Germinal center (tissue), 1 donor: ENCODE results near the gene ATP8B1.
"Not testable (repeated sequence)": the region's sequence is repeated elsewhere in the genome, so short reads cannot be mapped to it uniquely, and the experiment has no call there.

ENCODE experiments used
- DNase-seq: peaks from one replicate; pipeline ENCODE4 v3.0.0; 2012; ENCODE audit warnings: mixed read lengths, low spot score

Gene ATP8B1

DNA sequence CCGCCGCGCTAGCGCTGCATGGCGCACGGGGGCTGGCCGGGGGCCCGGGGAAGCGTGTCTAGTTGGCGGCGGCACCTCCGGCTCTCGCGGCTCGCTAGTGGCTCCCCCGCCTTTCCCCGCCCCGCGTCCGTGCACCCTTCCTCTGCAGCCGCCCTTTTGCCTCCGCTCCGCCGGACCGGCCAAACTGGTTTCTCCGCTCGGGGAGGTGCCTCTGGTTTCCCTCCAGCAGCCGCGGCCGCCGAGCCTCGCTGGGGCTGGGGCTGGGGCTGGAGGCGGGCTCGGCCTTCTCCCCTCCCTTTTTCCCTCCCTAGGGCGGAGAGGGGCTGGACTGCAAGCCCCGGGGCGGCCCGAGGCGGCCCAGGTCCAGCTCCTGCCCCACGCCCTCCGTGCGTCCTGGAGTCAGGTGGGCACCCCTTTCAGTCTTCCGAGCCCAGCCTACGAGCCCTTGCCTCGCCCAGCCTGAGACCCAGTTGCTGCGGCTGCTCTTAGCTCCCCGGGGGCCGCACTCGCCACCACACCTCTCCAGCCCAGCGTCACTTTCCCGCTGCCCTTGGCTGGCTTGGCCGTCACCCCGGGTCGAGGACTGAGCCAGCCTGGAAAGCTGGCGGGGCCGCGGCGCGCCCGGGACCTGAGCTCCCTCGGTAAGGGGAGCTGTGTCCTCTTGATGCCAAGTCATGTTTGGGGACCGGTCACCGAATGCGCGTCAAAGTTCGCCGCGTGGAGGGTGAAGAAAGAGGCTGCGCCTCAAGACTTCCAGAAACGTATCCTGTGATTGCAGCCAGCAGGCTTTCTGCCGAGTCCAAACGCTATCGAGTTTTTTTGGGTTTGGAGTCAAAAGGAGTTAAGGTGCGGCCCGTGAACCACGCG, at the start of gene ATP8B1:
Gene ATP8B1 (minus strand): TSS at position 213 of the 867 bp plus-strand sequence. CDS start 71,508 bp downstream, outside the sequence.
- DNase-seq, result peak; percentile 48

DNA sequence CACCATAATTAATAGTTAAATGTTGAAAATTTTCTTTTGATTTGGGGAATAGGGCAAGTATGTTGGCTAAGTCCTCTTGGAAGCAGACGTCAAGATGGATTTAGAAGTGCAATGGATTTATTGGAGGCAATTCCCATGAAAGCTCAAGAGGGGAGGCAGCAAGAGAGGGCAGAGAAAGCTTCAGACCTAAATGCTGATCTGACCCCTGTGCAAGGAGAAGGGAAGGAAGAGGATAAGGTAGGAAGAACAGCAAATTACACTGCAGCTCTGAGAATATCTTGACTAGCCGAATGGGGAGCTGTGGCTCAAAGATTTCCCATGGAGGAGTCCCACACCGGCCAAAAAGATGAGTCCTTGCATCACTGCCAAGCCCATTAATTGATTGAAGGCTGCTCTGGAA, 46.9 kb upstream of the ATP8B1 start:
- no peak for DNase-seq

DNA sequence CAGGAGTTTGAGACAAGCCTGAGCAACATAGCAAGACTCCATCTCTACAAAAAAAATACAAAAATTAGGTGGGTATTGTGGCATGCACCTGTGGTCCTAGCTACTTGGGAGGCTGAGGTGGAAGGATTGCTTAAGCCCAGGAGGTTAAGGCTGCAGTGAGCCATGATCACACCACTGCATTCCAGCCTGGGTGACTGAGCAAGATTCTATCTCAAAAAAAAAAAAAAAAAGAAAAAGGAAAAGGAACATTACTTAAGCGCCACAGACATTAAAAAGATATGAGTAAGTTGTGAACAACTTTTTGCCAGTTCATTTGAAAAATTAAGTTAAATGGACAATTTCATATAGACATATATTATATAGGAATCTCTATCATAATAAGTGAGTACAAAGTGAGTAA, 45.3 kb upstream of the ATP8B1 start:
- not testable (repeated sequence) for DNase-seq

DNA sequence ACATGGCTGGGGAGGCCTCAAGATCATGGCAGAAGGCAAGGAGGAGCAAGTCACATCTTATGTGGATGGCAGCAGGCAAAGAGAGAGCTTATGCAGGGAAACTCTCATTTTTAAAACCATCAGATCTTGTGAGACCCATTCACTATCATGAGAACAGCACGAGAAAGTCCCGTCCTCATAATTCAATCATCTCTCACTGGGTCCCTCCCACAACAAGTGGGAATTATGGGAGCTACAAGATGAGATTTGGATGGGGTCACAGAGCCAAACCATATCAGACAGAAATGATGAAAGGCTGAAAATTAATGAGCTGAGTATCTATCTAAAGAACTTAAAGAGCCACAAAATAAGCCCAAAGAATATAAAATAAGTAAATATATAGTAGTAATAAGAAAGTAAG, 44.3 kb upstream of the ATP8B1 start:
- DNase-seq, result not testable (repeated sequence)

DNA sequence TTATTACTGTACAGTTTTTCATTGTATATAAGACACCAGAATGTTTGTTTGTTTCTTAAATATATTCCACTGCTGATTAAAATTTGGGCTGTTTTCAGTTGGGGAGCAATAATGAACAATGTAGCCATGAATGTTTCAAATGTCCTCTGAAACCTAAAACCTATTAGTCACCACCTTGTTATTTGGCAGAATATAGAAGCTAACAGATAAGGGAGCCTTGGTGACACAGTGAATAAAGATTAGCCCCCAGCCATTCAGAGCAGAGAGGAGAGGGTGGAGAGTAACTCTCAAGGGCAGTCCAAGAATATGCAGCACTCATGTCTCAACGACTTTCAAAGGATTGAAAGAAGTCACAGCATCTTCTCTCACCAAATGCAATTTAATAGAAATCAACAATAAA, 43.1 kb upstream of the ATP8B1 start:
- DNase-seq, result no peak

DNA sequence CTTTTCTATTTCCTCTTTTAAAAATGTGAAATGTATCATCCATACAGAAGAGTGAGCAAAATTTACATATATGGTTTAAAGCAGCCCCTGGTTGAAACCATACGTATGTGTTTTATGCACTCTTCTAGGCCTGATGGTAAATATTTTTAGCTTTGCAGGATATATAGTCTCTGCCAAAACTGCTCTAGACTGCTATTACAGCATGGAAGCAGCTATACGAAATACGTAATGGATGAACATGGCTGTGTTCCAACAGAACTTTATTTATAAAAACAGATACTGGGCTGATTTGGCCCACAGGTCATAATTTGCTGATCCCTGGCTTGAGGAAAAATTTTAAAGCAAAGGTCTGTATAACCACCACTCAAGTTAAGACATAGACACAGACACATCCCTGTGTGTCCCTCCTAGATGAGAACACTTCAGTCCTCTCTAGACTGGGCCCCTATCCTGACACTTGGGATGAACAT, 42.5 kb upstream of the ATP8B1 start:
- peak; percentile 11 for DNase-seq

DNA sequence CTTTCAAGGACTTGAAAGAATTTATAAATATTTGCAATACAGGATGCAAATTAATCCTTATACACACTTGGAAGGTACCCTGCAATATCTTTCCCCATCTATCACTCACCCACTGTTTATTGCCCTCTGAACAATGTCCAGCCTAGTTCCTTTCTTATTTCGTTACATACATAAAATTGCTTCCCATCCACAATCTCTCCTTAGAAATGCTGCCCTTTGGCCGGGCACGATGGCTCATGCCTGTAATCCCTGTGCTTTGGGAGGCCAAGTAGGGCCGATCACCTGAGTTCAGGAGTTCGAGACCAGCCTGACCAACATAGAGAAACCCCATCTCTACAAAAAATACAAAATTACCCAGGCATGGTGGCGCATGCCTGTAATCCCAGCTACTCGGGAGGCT, 41.2 kb upstream of the ATP8B1 start:
- DNase-seq, result no peak

DNA sequence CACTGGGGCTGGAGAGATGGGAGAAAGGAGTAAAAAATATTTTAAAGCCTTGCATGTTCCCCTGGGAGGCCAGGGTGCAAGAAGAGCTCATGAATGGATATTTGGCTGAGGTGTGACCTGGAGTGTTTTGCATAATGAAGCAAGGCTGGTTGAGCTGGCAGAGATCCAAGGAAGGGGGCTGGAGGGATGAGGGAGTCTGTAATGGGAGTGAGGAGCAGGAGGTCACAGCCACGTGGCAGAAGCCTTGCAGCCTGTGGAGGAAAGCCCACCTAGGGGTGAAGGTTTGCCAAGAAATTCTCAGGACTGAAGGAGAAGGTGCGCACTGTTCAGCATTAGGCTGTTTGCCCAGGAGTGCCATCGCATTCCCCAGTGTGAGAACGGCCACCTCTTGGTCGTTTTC, 40.3 kb upstream of the ATP8B1 start:
- DNase-seq, result no peak

DNA sequence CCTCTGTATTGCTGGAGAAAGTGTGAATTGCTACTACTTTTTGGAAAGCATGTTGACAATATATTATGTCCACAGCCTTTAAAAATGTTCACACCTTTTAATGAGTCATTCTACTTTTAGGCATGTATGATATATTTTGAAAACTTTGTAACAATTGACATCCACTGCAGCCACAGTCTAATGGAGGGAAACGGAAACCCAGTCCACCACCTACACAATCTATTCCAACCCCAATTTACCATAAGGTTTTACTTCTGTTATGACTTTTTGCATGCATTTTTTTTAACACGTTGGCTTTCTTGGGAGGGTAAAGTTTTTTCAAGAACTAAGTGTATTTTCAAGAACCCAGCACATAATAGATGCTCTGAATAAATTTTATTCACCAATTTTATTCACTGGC, 38.5 kb upstream of the ATP8B1 start:
- DNase-seq, result no peak

DNA sequence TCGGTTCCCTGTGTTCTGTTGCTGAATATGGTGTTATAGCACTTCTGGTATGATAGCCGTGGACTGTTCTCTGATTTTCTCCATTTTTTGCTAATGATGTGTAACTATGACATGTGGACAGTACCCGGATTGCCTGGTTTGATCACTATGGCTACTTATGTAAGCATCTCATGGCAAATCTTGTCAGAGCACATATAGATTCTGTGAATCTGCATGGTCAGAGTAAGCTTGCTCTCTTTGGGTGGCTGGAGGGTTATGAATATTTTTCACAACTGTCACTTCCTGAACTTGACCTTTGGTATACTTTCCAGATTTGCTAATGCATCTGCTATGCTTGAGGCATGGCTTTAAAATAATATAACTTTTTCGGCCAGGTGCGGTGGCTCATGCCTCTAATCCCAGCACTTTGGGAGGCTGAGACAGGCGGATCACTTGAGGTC, 36.8 kb upstream of the ATP8B1 start:
- DNase-seq, result no peak

DNA sequence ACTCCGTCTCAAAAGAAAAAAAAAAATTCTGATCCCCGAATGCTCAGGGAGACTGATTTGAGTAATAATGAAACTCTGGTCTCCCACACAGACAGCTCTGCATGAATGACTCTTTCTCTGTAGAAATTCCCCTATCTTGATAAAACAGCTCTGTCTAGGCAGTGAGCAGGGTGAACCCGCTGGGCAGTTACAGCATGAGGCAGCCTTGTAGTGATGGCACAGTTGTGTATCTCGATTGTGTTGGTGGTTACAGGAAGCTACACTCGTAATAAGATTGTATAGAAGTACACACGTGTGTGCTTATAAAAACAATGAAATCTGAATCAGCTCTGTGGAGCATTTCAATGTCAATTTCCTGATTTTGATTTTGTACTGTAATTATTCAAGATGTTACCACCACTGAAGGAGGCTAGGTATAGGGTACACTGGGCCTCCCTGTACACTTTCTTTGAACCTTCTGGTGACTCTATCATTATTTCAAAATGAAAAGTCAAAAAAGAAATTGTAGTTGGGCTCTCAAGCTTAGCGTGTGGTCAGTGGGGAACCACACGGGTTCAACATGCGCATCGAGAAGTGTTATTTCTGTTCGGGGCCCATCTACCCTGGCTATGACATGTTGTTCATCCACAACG, 34.9 kb upstream of the ATP8B1 start:
- DNase-seq, result peak; percentile 23

DNA sequence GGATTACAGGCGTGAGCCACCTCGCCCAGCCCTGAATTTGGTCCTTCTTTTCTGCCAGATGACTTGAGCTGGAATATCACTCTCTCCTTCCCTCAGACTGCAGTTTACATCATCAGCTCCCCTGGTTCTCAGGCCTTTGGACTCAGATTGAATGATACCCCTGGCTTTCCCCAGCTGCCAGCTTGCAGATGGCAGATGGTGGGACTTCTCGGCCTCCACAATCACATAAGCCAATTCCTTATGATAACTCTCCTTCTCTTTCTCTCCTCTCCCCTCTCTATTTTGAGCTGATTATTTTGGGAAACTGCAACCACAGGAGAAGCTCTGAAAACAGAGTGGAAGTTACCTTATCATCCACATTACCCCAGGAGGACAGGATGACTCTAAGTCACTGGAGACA, 33.4 kb upstream of the ATP8B1 start:
- no peak for DNase-seq

DNA sequence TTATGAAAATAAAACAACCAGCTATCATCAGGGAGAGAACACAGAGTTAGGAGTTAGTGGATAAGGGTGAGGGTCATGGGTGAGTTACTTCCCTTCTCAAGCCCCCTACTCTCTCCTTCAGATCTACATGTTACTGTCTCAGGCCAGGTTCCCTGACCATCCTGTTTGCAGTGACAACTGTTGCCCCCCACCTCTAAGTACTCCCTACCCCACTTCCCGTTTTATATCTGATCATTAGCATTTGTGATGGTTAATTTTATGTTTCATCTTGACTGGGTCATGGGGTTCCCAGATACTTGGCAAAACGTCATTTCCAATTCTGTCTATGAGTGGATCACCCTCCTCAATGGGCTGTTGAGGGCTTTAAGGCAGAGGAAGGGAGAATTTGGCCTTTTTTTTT, 32.8 kb upstream of the ATP8B1 start:
- no peak for DNase-seq

DNA sequence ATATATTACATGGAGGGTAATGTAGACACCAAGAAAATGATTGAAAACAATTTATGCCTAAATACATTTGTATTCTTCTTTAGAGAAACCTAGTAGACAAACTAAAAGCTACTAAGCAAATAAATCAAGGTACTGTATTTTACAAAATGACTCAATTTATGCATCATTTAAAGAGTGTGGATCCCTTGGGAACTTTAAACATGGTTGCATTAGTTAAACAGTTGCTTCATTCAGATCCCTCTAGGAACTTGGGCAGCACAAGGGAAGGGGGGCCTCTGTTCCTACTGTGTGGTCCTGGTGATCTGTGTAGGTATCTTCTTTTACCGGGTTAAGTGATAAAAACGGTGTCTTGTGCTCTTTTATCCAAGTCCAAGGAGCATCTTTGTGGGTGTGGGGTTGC, 31.5 kb upstream of the ATP8B1 start:
- no peak for DNase-seq

DNA sequence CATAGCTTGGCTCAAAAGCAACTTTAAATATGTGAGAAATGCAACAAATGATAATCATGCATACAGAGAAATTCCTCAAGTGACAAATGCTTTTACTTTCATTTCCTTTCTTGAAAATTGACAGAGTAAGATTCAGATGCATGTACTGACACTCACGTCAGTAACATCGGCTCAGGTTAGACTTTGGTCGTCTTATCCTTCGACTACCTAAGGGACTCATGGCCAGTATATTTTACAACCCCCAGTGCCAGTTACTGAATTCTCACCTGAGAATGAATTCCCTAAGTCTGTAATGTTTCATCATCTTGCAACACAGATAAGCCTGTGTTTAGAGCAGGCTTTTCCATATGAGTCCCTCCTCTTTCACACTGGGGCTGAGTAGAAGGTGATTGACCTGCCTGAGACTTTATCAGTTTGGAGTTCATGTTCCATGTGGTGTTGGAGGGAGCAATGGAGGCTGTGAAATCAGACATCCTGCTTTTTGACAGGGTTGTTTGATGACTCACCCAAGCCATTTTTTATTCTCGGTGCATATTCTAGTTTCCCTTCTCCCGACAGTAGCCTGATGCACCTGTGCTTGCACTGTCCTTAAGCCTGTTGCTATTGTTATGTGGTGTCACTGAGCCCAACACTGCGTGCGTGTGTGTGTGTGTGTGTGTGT, 30.5 kb upstream of the ATP8B1 start:
- DNase-seq, result peak; percentile 34

DNA sequence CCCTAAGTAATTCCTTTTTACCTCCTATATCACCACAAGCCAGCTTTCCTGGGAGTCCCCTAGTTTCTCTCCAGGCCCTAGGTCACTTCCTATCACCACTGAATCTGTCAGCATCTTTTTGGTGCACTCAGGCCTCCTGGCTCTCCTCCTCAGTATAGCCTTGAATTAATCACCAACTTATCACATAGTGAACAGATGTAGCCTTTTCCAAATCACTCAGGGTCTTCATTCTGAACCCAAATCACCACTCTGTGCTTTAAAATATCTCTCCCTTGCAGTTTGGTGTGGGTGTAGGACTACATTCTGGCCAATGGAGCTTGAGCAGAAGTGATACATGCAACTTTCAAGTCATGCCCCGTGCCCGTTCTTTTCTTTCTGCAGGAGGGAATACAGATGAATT, 29.6 kb upstream of the ATP8B1 start:
- no peak for DNase-seq

DNA sequence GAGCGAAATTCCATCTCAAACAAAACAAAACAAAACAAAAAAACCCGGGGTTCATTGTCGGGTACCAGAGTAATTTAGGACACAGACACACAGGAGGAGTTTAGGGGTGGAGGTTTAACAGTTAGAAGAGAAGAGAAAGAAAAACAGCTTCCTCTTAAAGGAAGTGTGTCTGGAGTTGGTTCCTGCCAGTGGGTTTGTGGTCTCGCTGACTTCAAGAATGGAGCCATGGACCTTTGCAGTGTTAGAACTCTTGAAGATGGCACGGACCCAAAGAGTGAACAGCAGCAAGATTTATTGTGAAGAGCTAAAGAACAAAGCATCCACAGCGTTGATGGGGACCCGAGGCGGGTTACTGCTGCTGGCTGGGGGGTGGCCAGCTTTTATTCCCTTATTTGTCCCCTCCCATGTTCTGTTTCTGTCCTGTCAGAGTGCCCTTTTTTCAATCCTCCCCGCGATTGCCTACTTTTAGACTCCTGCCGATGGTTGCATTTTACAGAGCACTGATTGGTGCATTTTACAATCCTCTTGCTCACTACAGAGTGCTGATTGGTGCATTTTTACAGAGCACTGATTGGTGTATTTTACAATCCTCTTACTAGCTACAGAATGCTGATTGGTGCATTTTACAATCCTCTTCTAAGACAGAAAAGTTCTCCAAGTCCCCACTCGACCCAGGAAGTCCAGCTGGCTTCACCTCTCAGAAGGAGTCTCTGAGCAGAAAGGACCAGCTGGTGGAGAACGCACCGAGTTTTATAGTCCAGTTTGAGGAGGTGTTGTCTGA, 28.7 kb upstream of the ATP8B1 start:
- no peak for DNase-seq

DNA sequence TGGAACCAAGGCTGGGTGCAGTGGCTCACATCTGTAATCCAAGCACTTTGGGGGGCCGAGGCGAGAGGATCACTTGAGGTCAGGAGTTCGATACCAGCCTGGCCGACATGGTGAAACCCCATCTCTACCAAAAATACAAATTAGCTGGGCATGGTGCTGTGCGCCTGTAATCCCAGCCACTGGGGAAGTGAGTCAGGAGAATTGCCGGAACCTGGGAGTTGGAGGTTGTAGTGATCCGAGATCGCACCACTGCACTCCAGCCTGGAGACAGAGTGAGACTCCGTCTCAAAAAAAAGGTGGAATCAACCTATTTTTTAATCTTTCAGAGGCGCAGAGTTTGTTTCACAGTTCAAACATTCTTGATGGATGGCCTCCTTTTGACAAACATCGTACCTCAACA, 24.5 kb upstream of the ATP8B1 start:
- no peak for DNase-seq

DNA sequence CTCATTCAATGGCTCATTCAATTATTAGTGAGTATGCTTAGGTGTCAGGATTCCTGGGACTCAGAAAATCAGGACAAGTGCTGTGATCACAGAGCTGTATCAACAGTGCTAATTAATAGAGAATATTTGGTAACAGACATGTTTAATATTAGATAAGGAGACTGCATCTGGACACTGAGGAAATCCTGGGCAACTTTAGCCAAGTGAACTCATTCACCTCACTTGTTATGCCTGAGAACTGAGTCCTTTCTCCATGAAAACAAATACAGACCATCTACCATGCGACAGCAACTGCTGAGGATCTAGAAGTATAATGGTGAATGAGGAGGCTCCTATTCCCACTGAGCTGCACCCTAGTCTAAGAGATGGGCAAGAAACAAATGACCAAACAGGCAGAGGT, 23.1 kb upstream of the ATP8B1 start:
- DNase-seq, result no peak

DNA sequence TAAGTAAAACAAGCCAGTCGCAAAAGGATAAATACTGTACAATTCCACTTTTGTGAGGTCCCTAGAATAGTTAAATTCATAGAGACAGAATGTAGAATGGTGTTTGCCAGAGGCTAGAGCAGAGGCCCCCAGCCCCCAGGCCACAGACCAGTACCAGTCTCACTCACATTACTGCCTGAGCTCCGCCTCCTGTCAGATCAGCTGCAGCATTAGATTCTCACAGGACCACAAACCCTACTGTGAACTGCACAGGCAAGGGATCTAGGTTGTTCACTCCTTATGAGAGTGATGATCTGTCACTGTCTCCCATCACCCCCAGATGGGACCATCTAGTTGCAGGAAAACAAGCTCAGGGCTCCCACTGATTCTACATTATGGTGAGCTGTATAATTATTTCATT, 17.5 kb upstream of the ATP8B1 start:
- not testable (repeated sequence) for DNase-seq

DNA sequence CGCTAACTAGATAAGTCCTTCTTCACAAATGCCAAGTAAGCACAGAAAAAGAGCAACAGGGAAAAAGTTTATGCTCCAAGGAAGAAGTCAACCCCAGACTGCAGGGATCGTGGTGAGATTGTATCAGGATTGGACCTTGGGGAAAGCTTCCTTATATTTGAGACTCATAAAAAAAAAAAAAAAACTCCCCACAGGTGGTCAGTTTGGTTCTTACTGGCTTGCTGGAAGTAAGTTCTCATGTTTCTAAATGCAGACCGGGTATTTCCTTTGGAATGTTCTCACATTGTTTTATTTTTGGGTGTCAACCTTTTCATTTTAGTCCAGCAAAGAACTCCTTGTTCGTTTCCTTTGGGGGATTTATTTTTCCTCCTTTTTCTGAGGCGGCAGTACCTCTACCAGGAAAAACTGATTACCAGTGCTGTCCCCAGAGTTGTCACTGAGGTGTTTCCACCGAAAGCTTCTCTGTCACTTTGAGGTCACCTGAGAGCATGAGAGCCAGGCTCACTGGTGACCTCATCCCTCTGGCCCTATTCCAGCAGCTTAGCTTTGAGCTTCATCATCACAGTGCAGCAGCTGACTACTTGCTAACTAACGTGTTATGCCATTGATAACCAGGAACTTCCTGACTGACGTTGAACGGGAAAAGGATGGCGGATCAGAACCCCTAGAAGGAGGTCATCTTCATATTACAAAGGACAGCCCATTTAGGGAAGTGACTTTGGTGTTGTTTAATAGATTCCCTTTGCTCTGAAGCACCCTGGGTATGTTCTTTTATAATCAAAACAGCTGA, 16.8 kb upstream of the ATP8B1 start:
- DNase-seq, result no peak
